PC-3 (cell line): Measurements from ENCODE around the gene ANO7.

Experiments
- EZH2 ChIP-seq: fragments of 300-600 bp; sonication (generic); IDR thresholded peaks from one replicate; pipeline ENCODE4 v1.6.1; 2017; ENCODE audit warnings: antibody characterized with exemption, mild to moderate bottlenecking, low read length; ENCODE audit not compliant: unreplicated experiment
- TF ChIP-seq, protein P1 (sequence below): fragments of 300-600 bp; sonication (generic); conservative IDR thresholded peaks from 2 replicates; pipeline ENCODE4 v1.5.1; 2017; ENCODE audit warnings: antibody characterized with exemption, low read depth, mild to moderate bottlenecking, low read length

DNA sequence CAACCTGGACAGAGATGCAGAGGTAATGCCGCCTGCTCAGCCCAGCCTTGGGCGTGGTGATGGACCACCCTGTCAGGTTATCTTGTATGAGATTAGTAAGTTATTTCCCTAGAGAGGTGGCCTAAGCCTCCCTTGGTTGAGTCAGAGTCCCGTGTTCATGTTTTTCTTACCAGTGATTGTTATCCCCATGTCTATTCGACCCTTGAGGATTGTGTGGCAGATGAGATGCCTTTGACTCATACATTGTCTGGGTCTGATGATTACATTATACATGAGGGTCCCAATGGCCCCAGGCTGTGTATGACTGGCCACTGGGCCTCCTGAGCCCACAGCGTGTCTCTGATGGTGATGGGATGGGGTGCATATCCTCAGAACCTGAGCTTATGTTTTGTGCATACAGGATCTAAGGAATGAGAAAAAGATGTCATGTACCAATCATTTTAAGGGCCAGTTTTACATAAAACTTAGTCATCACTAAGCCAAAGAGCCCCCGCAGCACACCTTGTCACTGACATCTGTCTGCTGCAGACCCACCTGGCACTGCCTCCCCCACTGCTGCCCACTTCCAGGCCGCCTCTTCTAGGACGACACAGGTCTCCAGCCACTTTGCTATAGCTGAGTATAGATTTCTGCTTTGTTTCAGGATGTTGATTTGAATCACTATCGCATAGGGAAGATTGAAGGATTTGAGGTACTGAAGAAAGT is 30.5 kb upstream of the ANO7 start:
- TF ChIP-seq, protein P1, sequence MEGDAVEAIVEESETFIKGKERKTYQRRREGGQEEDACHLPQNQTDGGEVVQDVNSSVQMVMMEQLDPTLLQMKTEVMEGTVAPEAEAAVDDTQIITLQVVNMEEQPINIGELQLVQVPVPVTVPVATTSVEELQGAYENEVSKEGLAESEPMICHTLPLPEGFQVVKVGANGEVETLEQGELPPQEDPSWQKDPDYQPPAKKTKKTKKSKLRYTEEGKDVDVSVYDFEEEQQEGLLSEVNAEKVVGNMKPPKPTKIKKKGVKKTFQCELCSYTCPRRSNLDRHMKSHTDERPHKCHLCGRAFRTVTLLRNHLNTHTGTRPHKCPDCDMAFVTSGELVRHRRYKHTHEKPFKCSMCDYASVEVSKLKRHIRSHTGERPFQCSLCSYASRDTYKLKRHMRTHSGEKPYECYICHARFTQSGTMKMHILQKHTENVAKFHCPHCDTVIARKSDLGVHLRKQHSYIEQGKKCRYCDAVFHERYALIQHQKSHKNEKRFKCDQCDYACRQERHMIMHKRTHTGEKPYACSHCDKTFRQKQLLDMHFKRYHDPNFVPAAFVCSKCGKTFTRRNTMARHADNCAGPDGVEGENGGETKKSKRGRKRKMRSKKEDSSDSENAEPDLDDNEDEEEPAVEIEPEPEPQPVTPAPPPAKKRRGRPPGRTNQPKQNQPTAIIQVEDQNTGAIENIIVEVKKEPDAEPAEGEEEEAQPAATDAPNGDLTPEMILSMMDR: no peak
- no peak for TF ChIP-seq EZH2
